K562 (cell line): Measurements from ENCODE around the gene HLF. TPM values are rescaled to one million over a fixed set of nuclear protein-coding genes. Genes with fewer than 3 reads are reported as not detected.
A peak's percentile ranks its signal among the peaks of the same experiment; 100 is the strongest.

Experiments used
- ARID4B ChIP-seq: sonication (generic); formaldehyde crosslinking; IDR thresholded peaks from 2 replicates; pipeline ENCODE4 v1.8.0; 2022; ENCODE audit warnings: mild to moderate bottlenecking, missing genetic modification reagents
- ASH1L ChIP-seq: fragments of 450-650 bp; IDR thresholded peaks from 2 replicates; pipeline ENCODE4 v1.6.1; 2018; ENCODE audit warnings: borderline replicate concordance, mild to moderate bottlenecking, low read depth; ENCODE audit not compliant: partially characterized antibody
- BRD4 ChIP-seq: fragments of 200-600 bp; sonication (generic); IDR thresholded peaks from 2 replicates; pipeline ENCODE4 v1.6.1; 2017; ENCODE audit warnings: inconsistent platforms
- FOXJ2 ChIP-seq: fragments of 200-800 bp; sonication (Bioruptor generic); IDR thresholded peaks from 2 replicates; pipeline ENCODE4 v1.6.1; 2016; ENCODE audit warnings: missing genetic modification characterization, missing compliant biosample characterization
- HLTF ChIP-seq: fragments of 450-650 bp; IDR thresholded peaks from 2 replicates; pipeline ENCODE4 v1.6.1; 2016
- HMGN3 ChIP-seq: IDR thresholded peaks from 2 replicates; pipeline ENCODE4 v1.6.1; 2011; ENCODE audit warnings: borderline replicate concordance, low read depth, mild to moderate bottlenecking, mixed read lengths, low read length; ENCODE audit not compliant: insufficient read length; ENCODE audit errors: extremely low read depth
- MXI1 ChIP-seq: IDR thresholded peaks from 2 replicates; pipeline ENCODE4 v1.6.1; 2011; ENCODE audit warnings: low read depth, mild to moderate bottlenecking, improper control_type of control experiment, low read length
- NEUROD1 ChIP-seq: fragments of 150-350 bp; IDR thresholded peaks from 2 replicates; pipeline ENCODE4 v1.6.1; 2014; ENCODE audit warnings: borderline replicate concordance, low read length, low read depth; ENCODE audit not compliant: partially characterized antibody
- NFRKB ChIP-seq: fragments of 450-650 bp; IDR thresholded peaks from 2 replicates; pipeline ENCODE4 v1.6.1; 2016; ENCODE audit warnings: low read depth
- PURB ChIP-seq: sonication (generic); formaldehyde crosslinking; IDR thresholded peaks from 2 replicates; pipeline ENCODE4 v1.9.0; 2021; ENCODE audit warnings: low read depth, mild to moderate bottlenecking, missing genetic modification reagents
- RFX5 ChIP-seq: IDR thresholded peaks from 2 replicates; pipeline ENCODE4 v1.6.1; 2011; ENCODE audit warnings: low read depth, mild to moderate bottlenecking, improper control_type of control experiment, low read length
- SOX6 ChIP-seq: fragments of 450-650 bp; IDR thresholded peaks from 2 replicates; pipeline ENCODE4 v1.6.1; 2014; ENCODE audit warnings: mild to moderate bottlenecking
- VEZF1 ChIP-seq: fragments of 200-800 bp; sonication (Bioruptor generic); IDR thresholded peaks from 2 replicates; pipeline ENCODE4 v1.6.1; 2017; ENCODE audit warnings: missing genetic modification characterization, missing compliant biosample characterization
- ZC3H11A ChIP-seq: IDR thresholded peaks from 2 replicates; pipeline ENCODE4 v1.6.1; 2012; ENCODE audit warnings: low read depth, low read length, improper control_type of control experiment
- ZNF431 ChIP-seq: sonication (generic); formaldehyde crosslinking; IDR thresholded peaks from 2 replicates; pipeline ENCODE4 v1.8.0; 2022; ENCODE audit warnings: mild to moderate bottlenecking, missing genetic modification reagents
- ZNF740 ChIP-seq, 3 experiments: fragments of 200-800 bp in 1 of 3; sonication (Bioruptor generic) in 1 of 3; sonication (generic) in 1 of 3; formaldehyde crosslinking in 1 of 3; IDR thresholded peaks; 2 replicates each; pipeline versions ENCODE4 v1.6.1 to v1.8.0; 2016 to 2022; ENCODE audit warnings: mild to moderate bottlenecking in 2 of 3, missing compliant biosample characterization in 2 of 3, missing genetic modification characterization in 2 of 3, missing genetic modification reagents in 1 of 3
- polyA plus RNA-seq, 8 experiments: library from polyadenylated mRNA; depleted of rRNA in 4 of 8; stranded (reverse) in 5 of 8; unstranded in 3 of 8; fragments of >200 nt; fragmentation: Nextera tagmentation in 2 of 8; fragmentation: Illumina TruSeq in 1 of 8; extraction: Ambion mirVana in 2 of 8; extraction: Trizol in 1 of 8; gene quantifications; 2 replicates each; pipeline versions ENCODE4 v1.2.1 to v1.2.3, GENCODE V29; 2011 to 2014; ENCODE audit warnings: inconsistent platforms in 1 of 8, missing spikeins in 1 of 8
- total RNA-seq, 7 experiments: library from RNA; depleted of rRNA in 6 of 7; stranded (reverse); fragments of >200 nt in 6 of 7; fragmentation: Illumina TruSeq in 2 of 7; extraction: Trizol in 2 of 7; gene quantifications; 2 replicates each; pipeline versions ENCODE4 v1.2.1 to v1.2.3, GENCODE V29; 2011 to 2021; ENCODE audit warnings: low replicate concordance in 1 of 7
- TF ChIP-seq, protein P1 (sequence below): fragments of 450-650 bp; IDR thresholded peaks from 2 replicates; pipeline ENCODE4 v1.6.1; 2017; ENCODE audit warnings: antibody characterized with exemption

The HLF gene
- total and polyA plus RNA-seq, 9 of the 15 experiments (the other 6 are each of a cell fraction or from before 2014, with no cell fraction given), result 0.03 to 0.24 (median 0.09) TPM

DNA sequence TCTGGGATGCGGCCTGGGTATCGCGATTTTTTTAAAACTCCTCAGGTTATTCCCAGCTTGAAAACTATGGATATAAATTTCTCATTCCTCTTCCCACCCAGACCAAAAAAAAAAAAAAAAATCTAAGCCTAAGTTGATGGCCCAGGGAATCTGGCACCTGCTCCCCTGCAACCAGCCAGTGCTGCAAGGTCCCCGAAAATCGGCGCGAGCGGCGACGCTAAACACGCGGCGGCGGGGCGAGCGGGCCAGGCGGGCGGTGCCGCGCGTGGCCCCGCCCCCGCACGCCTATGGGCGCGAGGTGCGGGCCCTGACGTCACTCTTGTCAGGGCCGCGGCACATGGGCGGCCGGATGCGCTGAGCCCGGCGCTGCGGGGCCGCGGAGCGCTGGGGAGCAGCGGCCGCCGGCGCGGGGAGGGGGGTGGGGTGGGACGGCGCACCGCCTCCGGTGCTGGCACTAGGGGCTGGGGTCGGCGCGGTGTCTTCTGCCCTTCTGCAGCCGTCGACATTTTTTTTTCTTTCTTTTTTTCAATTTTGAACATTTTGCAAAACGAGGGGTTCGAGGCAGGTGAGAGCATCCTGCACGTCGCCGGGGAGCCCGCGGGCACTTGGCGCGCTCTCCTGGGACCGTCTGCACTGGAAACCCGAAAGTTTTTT lies at the start of gene HLF (continued):
- TF ChIP-seq ARID4B (CRISPR knock-in tag), result no peak
- TF ChIP-seq VEZF1 (CRISPR knock-in tag), result peak; percentile 72
- TF ChIP-seq NFRKB, result no peak
- TF ChIP-seq HLTF, result no peak
- TF ChIP-seq NEUROD1, result no peak
- TF ChIP-seq ZNF740 (CRISPR knock-in tag; IDR thresholded peaks at IDR 0.05), result peak; percentile 75; the same call in 1 of the 2 replicates
- no peak for TF ChIP-seq ZNF740 (tag; IDR thresholded peaks at IDR 0.05)
- peak; percentile 21; the same call in 1 of the 2 replicates for TF ChIP-seq SOX6
- TF ChIP-seq, protein P1, sequence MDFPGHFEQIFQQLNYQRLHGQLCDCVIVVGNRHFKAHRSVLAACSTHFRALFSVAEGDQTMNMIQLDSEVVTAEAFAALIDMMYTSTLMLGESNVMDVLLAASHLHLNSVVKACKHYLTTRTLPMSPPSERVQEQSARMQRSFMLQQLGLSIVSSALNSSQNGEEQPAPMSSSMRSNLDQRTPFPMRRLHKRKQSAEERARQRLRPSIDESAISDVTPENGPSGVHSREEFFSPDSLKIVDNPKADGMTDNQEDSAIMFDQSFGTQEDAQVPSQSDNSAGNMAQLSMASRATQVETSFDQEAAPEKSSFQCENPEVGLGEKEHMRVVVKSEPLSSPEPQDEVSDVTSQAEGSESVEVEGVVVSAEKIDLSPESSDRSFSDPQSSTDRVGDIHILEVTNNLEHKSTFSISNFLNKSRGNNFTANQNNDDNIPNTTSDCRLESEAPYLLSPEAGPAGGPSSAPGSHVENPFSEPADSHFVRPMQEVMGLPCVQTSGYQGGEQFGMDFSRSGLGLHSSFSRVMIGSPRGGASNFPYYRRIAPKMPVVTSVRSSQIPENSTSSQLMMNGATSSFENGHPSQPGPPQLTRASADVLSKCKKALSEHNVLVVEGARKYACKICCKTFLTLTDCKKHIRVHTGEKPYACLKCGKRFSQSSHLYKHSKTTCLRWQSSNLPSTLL, result no peak
- peak; percentile 88 for TF ChIP-seq HMGN3
- TF ChIP-seq FOXJ2 (tag), result no peak
- TF ChIP-seq RFX5, result no peak
- no peak for TF ChIP-seq MXI1
- TF ChIP-seq PURB (CRISPR knock-in tag), result no peak
- TF ChIP-seq ZNF431 (CRISPR knock-in tag), result peak; percentile 90
- TF ChIP-seq ASH1L, result no peak
- no peak for TF ChIP-seq BRD4
- TF ChIP-seq ZC3H11A, result no peak
